ENCODE measurements around the gene ANKRD42.
A peak's percentile ranks its signal among the peaks of the same experiment; 100 is the strongest.

The ANKRD42 gene

GRCh38 chr11:83285771-83286528 lies 92.4 kb downstream of the ANKRD42 start, which contains the start of gene CCDC90B:
Gene CCDC90B, minus strand, starts transcription at chr11:83286367. Its CDS starts 395 bp downstream, at chr11:83285972.
- DNase-seq (ENCODE audit: low read depth, low spot score), result peak; percentile 99

- DNase-seq (ENCODE audit: low read depth, low spot score), result no peak
These were observed 94.1 kb downstream of the ANKRD42 start for GRCh38 chr11:83287631-83288030.

GRCh38 chr11:83292709-83293456 lies 99.4 kb downstream of the ANKRD42 start:
- peak; percentile 81 for DNase-seq (ENCODE audit: low read depth, low spot score)

- no peak for DNase-seq (ENCODE audit: low read depth, low spot score)
These were observed 99.9 kb downstream of the ANKRD42 start for GRCh38 chr11:83293457-83293774.

- no peak for DNase-seq (ENCODE audit: low read depth, low spot score)
These were observed 100.7 kb downstream of the ANKRD42 start for GRCh38 chr11:83294208-83294607.

Data from astrocyte of the hippocampus (primary cell).